Caki2 (cell line): ENCODE results near the gene MED12. TPM values are rescaled to one million over a fixed set of nuclear protein-coding genes. Genes with fewer than 3 reads are reported as not detected.

ENCODE experiments used
- DNase-seq: peaks from one replicate; pipeline ENCODE4 v3.0.0-alpha.2; 2015; ENCODE audit warnings: low read depth
- in situ Hi-C: cut with HindIII; loops from 2 replicates; pipeline ENCODE4 v1.10.0; 2016; ENCODE audit warnings: low sequenced_read_pairs, low pct_unique_long_range_greater_than_20kb, mixed read lengths
- total RNA-seq: library from RNA; depleted of rRNA; stranded (reverse); fragments of >200 nt; shearing (Covaris generic); gene quantifications from 2 replicates; pipeline ENCODE4 v1.2.3, GENCODE V29; 2014; ENCODE audit warnings: low replicate concordance

MED12 gene
- total RNA-seq, 1 experiment from 2014 or later: 6.7 TPM

DNA sequence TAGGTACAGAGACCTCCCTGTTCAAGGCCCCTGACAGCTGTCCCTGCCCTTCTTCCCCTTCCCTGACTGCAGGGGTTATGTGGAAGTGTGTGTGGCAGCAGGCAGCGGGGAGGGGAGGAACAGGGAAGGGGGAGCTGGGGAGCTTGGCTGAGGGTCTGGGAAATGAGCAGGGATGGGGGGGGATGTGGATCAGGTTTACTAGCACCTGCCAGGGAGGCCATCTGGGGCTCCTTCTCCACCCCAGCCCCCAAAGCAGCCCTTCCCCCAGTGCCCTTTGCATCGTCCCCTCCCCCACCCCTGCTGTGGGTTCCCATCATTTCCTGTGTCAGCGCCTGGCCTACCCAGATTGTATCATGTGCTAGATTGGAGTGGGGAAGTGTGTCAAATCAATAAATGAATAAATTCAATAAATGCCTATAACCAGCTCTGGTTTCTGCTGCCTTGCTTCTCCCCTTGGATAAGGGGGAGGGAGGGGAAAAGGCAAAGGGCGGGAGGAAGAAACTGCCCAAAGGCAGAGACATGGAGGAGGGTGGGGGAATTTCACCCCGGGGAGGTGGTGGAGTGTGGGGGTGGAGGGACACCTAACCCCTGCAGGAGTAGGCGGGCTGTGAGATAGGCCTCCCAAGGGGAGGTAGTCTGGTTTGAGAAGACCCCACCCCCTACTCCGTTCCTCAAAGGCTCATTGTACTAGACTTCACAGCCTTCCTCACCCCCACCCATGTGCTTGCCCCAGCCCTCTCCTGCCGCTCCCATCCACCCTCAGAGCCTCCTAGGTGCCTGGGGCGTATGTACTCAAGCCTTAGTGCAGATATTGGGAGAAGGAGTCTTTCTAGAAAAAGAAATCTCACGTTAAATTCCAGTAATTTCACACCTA, 15.0 kb upstream of the MED12 start:
- in situ Hi-C loops: no loop called here

GRCh38 chrX:71105628-71106027, 12.8 kb upstream of the MED12 start:
- in situ Hi-C loops: no loop called here
- no peak for DNase-seq

More for the DNA sequence above, 15.0 kb upstream of the MED12 start:
- DNase-seq: no peak

DNA sequence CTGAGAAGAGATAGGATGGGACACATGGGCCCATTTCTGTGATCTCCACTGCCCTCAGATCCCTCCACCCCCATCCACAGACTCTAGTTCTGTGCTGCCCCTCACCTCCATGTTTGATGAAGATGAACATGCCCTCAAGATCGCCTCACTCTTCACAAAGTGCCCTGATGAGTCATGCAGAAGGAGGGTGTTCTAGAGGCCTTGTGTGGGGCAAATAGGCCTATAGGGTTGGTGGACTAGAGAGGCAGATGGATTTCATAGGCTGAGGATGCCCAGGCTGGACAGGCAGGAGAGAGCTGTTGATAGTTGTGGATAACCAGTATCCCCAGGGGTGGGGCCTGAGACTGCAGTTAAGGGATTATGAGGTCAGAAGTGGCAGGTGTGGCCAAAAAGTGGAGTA, 12.0 kb upstream of the MED12 start, which contains the start of gene CXorf65:
CXorf65 (minus strand) TSS at position 314 of the 400 bp plus-strand sequence; CDS start at position 130, 184 bp downstream.
- in situ Hi-C loops: no loop called here
- no peak for DNase-seq

DNA sequence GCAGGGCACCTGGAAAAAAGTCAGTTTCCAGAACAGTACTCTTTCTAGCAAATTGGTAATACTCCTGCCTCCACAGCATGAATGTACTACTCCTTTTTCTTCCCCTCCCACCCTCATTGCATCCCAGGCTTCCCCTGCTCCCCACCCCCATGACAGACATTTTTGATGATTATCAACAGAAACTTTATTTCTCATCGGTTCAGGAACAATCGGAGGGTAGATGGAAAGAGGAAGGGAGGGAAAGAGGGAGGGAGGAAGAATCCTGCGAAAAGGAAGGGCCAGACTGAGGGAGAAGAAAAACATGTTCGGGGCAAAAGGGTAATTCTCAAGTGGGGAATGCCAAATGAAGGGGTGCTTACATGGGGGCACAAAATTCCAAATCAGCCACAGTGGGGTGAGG, 11.2 kb upstream of the MED12 start:
- in situ Hi-C loops: no loop called here
- no peak for DNase-seq

DNA sequence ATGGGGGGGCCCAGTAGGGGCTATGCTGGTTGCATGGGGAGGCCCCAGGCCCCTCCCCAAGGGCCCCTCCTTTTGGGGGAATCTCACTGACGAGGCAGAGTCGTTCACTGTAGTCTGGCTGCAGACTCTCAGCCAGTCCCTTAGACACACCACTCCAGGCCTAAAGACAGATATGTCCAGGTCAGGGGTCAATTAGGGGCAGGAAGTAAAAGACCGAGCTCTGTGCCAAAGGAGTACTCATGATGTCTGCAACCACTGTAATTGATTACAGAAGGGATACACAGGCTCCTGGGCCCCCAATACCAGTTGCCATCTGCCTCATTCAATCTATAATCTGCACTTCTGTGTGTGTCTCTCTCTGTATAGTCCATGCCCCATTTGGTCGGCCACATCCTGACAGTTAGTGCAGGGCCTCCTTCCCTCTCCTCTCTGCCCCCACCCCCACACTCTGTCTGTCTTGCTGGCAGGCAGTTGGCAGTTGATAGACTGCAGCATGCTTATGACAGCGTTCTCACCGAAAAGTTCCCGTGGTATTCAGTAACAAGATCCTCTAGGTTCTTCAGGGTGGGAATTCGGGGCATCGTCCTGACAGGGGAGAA, 10.5 kb upstream of the MED12 start:
- DNase-seq: no peak
- in situ Hi-C loops: no loop called here

GRCh38 chrX:71109051-71109450, 9.3 kb upstream of the MED12 start:
- in situ Hi-C loops: no loop called here
- no peak for DNase-seq

DNA sequence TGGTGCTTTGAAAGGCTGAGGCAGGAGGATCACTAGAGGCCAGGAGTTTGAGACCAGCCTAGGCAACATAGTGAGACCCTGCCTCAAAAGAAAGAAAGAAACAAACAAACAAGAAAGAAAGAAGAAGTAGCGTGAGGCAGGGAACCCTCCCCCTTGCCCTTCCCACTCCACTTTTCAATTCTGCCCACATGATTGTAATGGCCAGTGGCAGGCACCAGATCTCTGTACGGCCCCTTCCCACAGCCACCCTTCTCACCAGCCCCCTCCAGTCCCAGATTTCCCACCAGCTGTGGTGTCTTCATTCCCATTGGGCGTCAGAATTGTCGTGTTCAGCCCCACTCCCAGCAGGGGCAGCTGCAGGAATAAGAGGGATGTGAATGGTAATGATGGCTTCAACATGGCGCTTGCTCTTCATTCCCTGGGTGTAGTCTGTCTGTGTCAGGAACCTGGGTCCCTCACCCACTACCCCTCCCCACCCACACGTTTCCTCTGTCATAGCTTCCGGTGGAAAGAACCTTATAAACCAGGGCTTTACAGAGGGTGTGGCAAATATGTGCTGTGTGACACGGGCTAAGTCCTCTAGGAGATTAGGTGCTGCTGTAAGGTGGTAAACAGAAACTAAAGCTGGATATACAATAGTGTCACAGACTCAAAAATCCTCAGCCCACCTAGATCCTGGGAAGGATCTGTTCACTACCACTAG, 7.1 kb upstream of the MED12 start, which contains the start of gene IL2RG:
IL2RG (minus strand) TSS at position 437 of the 703 bp plus-strand sequence; CDS start at position 399, 38 bp downstream.
- DNase-seq: no peak
- in situ Hi-C loops: no loop called here

DNA sequence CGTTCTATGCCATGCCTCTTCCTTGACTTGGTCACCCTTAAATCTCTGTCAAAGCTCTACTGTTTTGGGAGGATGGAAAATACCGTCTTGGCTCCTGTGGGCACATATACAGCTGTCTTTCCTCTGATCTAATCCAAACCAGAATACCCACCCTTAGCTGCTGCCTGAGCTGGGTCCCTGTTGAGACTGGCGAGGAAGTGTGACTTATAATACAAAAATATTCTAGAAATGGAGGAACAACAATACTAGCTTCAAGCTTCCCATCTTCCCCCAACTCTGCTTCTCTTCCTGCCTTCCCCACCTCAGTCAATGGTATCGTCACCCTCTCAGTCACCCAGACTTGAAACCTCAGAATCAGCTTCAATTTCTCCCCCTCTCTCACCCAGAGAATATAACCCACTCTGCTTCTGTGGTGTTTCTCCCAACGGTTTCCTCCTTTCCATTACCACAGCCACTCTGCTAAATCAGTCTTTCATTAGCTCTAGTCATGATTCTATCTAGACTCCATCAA, 6.4 kb upstream of the MED12 start:
- DNase-seq: no peak
- in situ Hi-C loops: no loop called here

DNA sequence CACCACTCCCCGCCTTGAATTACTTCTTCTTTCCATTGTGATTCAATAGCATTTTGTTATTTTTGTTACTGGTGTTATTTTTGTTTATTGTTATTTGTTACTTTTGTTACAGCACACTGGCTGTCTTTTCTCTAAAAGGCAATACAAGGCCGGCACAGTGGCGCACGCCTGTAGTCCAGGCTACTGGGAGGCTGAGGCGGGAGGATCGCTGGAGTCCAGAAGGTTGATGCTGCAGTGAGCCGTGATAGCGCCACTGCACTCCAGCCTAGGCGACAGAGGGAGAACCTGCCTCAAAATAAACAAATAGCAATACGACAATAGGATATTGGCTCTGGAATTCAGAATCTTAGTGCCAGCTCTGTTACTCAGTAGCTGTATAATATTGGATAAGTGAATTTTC, 1.0 kb upstream of the MED12 start:
- in situ Hi-C loops: no loop called here
- DNase-seq: no peak

DNA sequence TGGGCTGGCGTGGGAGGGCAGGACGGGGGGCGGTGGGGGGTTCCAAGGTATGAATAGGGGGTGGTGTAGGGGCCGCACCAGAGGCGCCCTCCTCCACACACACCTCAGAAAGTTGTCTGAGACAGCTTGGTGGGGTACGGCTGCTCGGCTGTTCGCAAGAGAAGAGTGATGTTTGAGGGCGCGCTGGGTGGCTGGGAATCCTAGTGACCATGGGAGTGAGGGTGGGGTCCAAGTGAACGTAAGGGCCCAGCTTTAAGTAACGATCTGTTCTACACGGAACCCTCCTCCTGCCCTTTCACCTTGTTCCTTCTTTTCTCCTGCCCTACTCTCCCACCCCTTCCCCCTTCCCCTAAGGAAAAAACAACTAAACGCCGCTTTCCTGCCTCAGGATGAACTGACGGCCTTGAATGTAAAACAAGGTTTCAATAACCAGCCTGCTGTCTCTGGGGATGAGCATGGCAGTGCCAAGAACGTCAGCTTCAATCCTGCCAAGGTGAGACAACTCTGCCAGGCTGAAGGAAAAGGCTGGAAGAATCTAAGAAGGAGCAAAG, 664 bp downstream of the MED12 start:
- DNase-seq: no peak
- in situ Hi-C loops: no loop called here

- in situ Hi-C loops: no loop called here
- peak; percentile 45 for DNase-seq
These were observed 9.9 kb downstream of the MED12 start for GRCh38 chrX:71128166-71128833.

- in situ Hi-C loops: no loop called here
- peak; percentile 23 for DNase-seq
These were observed 10.7 kb downstream of the MED12 start for GRCh38 chrX:71128915-71129765.

GRCh38 chrX:71131510-71131909, 13.1 kb downstream of the MED12 start:
- DNase-seq: no peak
- in situ Hi-C loops: no loop called here

DNA sequence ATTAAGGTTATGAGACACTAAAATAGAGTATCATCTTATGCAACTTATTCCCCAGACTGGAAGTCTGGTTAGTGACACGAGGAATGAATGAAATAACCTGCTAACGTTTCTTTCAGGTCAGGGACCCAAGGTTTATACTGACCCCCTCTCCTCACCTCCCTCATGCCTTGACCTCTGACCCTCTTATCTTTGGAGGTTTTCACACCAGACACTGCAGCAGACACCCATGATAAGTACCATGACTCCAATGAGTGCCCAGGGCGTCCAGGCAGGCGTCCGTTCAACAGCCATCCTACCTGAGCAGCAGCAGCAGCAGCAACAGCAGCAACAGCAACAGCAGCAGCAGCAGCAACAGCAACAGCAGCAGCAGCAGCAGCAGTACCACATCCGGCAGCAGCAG, 22.0 kb downstream of the MED12 start:
- in situ Hi-C loops: no loop called here
- DNase-seq: no peak

DNA sequence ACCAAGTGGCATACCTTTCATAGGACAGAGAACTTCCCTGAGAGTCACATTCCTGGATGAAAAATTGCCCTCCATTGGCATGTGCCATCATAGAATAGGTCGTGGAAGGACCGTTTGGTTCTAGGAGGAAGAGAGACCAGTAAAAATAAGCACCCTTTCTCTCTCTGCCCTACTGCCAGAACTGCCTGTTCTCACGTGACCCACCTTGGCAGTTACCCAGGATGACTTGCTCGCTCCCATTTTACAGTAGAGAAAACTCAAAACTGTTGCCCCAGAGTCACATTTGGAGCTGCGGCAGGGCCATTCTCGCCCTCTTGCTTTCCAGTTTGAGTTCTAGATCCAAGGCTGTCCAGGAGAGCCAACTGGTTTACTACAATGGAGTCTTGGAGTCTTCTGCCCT, 25.1 kb downstream of the MED12 start:
- DNase-seq: no peak
- in situ Hi-C loops: no loop called here

DNA sequence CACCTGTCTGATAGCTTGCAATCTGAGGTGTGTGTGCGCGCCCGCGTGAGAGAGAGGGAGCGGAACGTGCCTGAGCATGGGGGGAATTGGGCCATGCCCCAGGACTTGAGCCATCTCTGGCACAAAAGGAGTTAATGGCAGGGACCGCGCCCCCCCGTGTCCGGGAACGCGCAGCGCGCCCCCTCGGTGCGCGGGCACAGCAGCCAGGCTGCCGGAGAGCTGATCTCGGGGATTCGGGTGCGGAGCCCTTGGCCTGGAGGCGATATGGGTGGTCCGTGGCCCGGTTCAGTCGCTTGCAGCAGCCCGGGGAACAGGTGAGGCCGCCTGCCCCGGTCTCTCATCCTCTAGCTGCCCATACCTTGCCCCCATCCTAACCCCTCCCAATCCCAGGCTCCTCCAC, 26.3 kb downstream of the MED12 start, which contains the start of gene NLGN3:
NLGN3 (plus strand) TSS at position 191 of the 400 bp plus-strand sequence. CDS start 2,909 bp downstream, outside the sequence.
- in situ Hi-C loops: no loop called here
- DNase-seq: no peak
